ENCODE data around the gene MAST2.
A peak's percentile ranks its signal among the peaks of the same experiment; 100 is the strongest.

Gene MAST2

GRCh38 chr1:46062651-46063319 lies 259.4 kb downstream of the MAST2 start:
- H3K4me3 ChIP-seq (ENCODE audit: control insufficient read depth, low read depth, low read length) = peak overlapping the region; percentile 10
- no peak for DNase-seq (ENCODE audit: low read depth)
- no peak for TF ChIP-seq CTCF (IDR thresholded peaks at IDR 0.05; ENCODE audit: control insufficient read depth, insufficient read depth, low read depth, low read length, missing control alignments)

GRCh38 chr1:46064708-46065107 lies 261.3 kb downstream of the MAST2 start:
- no peak for TF ChIP-seq CTCF (IDR thresholded peaks at IDR 0.05; ENCODE audit: control insufficient read depth, insufficient read depth, low read depth, low read length, missing control alignments)
- no peak overlapping the region for H3K4me3 ChIP-seq (ENCODE audit: control insufficient read depth, low read depth, low read length)
- no peak for DNase-seq (ENCODE audit: low read depth)

- no peak for TF ChIP-seq CTCF (IDR thresholded peaks at IDR 0.05; ENCODE audit: control insufficient read depth, insufficient read depth, low read depth, low read length, missing control alignments)
- H3K4me3 ChIP-seq (ENCODE audit: control insufficient read depth, low read depth, low read length) = no peak overlapping the region
- DNase-seq (ENCODE audit: low read depth) = no peak
These were observed 262.0 kb downstream of the MAST2 start for GRCh38 chr1:46065405-46065804.

GRCh38 chr1:46067652-46068051 lies 264.2 kb downstream of the MAST2 start:
- DNase-seq (ENCODE audit: low read depth) = no peak

GRCh38 chr1:46068525-46068924 lies 265.1 kb downstream of the MAST2 start:
- TF ChIP-seq CTCF (IDR thresholded peaks at IDR 0.05; ENCODE audit: control insufficient read depth, insufficient read depth, low read depth, low read length, missing control alignments) = no peak
- no peak overlapping the region for H3K4me3 ChIP-seq (ENCODE audit: control insufficient read depth, low read depth, low read length)
- DNase-seq (ENCODE audit: low read depth) = no peak

More at GRCh38 chr1:46067652-46068051, 264.2 kb downstream of the MAST2 start:
- TF ChIP-seq CTCF (IDR thresholded peaks at IDR 0.05; ENCODE audit: control insufficient read depth, insufficient read depth, low read depth, low read length, missing control alignments) = no peak
- no peak overlapping the region for H3K4me3 ChIP-seq (ENCODE audit: control insufficient read depth, low read depth, low read length)

GRCh38 chr1:46070164-46070814 lies 266.9 kb downstream of the MAST2 start:
- DNase-seq (ENCODE audit: low read depth) = no peak
- TF ChIP-seq CTCF (IDR thresholded peaks at IDR 0.05; ENCODE audit: control insufficient read depth, insufficient read depth, low read depth, low read length, missing control alignments) = no peak
- H3K4me3 ChIP-seq (ENCODE audit: control insufficient read depth, low read depth, low read length) = no peak overlapping the region

All from AG09309 (cell line).